ENCODE measurements around the gene CABP2.
A peak's percentile ranks its signal among the peaks of the same experiment; 100 is the strongest.
"Not testable (repeated sequence)": the region's sequence is repeated elsewhere in the genome, so short reads cannot be mapped to it uniquely, and the experiment has no call there.

CABP2 gene

DNA sequence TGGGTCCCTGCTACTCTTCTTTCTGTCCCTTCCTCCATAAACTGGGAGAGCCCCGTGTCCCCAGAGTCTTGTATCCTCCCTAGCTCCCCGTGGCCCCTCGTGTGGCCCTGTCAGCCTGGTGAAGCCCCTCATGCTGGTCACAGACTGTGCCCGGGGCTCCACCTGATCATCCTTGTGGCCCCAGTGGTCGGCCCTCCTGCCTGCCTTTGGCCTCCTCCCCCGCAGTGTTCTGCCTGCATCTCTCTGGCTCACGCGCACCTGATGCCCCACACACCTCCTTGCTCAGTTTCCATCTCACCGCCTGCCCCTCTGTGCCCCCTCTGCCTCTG, 1.2 kb upstream of the CABP2 start:
- Mint-ChIP-seq H3K4me3 (no peak overlapping the region), H3K36me3 (no peaks in the 10 kb centered on the region), H3K27me3 (no peaks in the 10 kb centered on the region), H3K9me3 (ENCODE audit: low read depth) (no peaks in the 10 kb centered on the region), H3K4me1 (ENCODE audit: low read depth) (no peaks in the 10 kb centered on the region), H3K27ac (no peak overlapping the region)

DNA sequence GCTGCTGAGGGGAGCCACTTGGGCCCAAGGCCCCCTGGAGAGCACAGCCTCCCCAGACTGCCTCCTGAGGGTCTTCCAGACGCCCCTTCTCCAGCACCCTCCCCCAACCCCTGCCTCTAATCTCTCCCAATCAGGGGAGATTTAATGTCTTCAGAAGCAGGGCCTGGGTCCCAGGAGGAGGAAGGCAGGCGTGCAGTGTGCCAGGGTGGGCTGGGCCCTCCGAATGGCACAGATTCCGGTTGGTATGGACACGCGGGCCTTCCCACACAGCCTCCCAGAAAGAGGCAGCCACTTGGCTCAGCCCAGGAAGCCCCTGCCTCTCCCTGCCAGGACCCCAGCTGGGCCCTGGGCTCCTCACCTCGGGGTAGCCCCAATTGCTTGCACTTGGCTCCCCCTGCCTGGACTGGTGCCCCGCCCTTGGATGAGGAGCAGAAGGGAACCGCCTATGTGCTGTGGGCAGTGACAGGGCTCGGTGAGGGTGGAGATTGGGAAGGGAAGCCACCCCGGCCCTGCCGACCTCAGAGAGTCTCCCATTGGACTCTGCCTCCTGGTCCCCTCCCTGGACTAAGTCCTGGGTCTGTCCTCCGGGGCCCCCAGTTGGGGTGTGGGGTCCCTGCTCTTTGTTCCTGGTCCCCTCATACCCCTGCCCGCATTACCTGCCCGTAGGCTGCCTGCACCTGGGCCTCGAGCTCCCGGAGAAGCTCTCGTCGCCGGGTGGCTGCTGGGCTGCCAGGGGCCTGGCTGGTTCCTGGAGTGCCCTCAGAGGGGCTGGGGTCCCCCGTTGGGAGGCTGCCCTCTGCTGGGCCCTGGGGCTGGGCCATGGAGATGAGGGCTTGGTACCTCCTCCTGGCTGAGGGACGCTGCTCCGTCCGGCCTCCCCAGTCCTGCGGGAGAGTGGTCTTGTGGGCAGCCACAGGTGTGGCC, 572 bp upstream of the CABP2 start:
- no peaks in the 10 kb centered on the region for H3K4me1 Mint-ChIP-seq (ENCODE audit: low read depth)
- H3K9me3 Mint-ChIP-seq (ENCODE audit: low read depth), result no peaks in the 10 kb centered on the region
- no peaks in the 10 kb centered on the region for H3K36me3 Mint-ChIP-seq
- no peaks in the 10 kb centered on the region for H3K27me3 Mint-ChIP-seq
- H3K27ac Mint-ChIP-seq, result no peak overlapping the region
- H3K4me3 Mint-ChIP-seq, result no peak overlapping the region

GRCh38 chr11:67522338-67522737, 908 bp downstream of the CABP2 start:
- Mint-ChIP-seq H3K4me3 (no peak overlapping the region), H3K27me3 (no peaks in the 10 kb centered on the region), H3K9me3 (ENCODE audit: low read depth) (no peaks in the 10 kb centered on the region), H3K27ac (no peak overlapping the region), H3K36me3 (no peaks in the 10 kb centered on the region), H3K4me1 (ENCODE audit: low read depth) (no peaks in the 10 kb centered on the region)

GRCh38 chr11:67521924-67522323, 1.3 kb downstream of the CABP2 start:
- no peaks in the 10 kb centered on the region for H3K9me3 Mint-ChIP-seq (ENCODE audit: low read depth)
- H3K4me1 Mint-ChIP-seq (ENCODE audit: low read depth), result no peaks in the 10 kb centered on the region
- no peak overlapping the region for H3K4me3 Mint-ChIP-seq
- no peaks in the 10 kb centered on the region for H3K27me3 Mint-ChIP-seq
- H3K36me3 Mint-ChIP-seq, result no peaks in the 10 kb centered on the region
- H3K27ac Mint-ChIP-seq, result no peak overlapping the region

DNA sequence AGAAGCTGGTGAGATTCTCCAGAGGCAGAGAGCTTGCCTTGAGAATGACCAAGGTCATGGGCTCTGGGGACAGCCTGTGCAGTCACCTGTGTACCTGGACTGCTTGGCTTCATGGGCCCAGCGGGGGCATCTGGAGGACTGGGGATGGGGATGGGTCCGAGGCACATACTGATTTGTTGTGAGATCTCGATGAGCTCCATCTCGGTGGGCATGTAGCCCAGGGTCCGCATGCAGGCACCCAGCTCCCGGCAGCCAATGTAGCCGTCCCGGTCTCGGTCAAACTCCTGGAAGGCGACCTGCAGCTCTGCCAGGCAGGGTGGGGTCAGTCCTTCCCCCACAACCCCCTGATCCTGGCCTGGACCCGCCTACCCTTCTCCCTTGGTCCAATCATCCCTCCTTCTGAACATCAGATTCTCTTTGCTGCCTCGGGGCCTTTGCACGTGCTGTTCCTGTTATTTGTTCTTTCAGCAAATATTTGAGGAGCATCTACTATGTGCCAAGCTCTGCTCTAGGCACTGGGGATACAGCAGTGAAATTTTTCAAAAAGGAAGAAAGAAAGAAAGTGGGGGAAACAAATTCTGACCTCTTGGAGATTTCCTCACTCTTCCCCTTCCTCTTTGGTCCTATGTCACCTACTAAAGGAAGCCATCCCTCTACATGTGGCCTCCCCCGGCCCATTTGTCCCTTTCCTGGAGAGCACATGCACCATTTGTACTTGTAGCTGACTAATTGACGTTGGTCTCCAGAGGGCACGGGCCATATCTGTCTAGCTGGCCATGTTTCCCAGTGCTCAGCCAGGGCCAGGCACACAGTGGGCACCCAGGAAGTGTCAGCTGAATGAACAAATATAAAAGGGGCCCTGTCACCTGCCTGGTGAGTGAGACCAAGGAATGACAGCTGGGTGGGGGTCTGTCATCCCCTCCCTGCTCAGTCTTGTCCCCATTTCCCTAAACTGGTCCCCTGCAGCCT, 2.1 kb downstream of the CABP2 start:
- H3K4me3 Mint-ChIP-seq, result no peak overlapping the region
- no peaks in the 10 kb centered on the region for H3K9me3 Mint-ChIP-seq (ENCODE audit: low read depth)
- no peaks in the 10 kb centered on the region for H3K27me3 Mint-ChIP-seq
- no peaks in the 10 kb centered on the region for H3K36me3 Mint-ChIP-seq
- no peaks in the 10 kb centered on the region for H3K4me1 Mint-ChIP-seq (ENCODE audit: low read depth)
- H3K27ac Mint-ChIP-seq, result no peak overlapping the region

DNA sequence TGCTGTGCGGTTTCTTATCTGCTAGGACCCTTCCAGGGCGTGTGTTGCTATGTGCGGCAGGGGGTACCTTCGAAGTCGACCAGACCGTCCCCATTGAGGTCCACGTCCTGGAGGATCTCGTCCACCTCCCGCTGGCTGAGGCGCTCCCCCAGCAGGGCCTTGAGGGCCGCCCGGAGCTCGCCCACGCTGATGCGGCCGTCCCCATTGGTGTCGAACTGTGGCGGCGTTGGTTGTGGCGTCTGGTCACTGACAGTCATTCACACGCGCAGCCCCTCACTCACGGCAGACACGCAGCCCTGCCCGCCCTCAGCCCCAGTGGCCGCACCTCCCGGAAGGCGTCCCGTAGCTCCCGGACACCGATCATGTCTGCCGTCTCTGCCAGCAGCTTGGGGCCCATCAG, 3.5 kb downstream of the CABP2 start:
- Mint-ChIP-seq H3K27ac (no peak overlapping the region), H3K4me1 (ENCODE audit: low read depth) (no peaks in the 10 kb centered on the region), H3K9me3 (ENCODE audit: low read depth) (no peaks in the 10 kb centered on the region), H3K36me3 (no peaks in the 10 kb centered on the region), H3K4me3 (no peak overlapping the region), H3K27me3 (no peaks in the 10 kb centered on the region)

GRCh38 chr11:67517784-67518552, 5.3 kb downstream of the CABP2 start:
- Mint-ChIP-seq H3K4me3 (no peak overlapping the region), H3K27me3 (peaks cover under 1% of the 10 kb centered on the region), H3K9me3 (ENCODE audit: low read depth) (no peaks in the 10 kb centered on the region)

DNA sequence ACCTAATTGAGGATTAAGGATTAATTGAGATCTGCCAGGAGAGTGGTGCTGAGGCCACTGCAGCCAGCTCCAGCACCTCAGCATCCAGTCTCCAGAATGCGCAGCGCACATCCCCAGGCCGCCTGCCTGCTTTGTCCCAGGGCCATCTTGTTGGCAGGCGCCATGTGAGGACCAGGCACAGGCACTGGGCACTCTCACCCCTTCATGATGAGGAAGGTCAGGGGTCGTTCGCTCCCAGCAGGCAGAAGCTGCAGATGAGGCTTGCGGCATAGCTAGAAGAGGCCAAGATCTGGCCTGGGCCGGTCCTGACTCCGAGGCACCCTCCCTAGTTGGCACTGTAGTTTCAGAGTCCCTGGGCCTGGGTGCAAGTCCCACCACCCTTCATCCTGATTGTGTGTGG, 6.4 kb downstream of the CABP2 start:
- no peak overlapping the region for H3K4me3 Mint-ChIP-seq
- H3K9me3 Mint-ChIP-seq (ENCODE audit: low read depth), result no peaks in the 10 kb centered on the region
- no peaks in the 10 kb centered on the region for H3K4me1 Mint-ChIP-seq (ENCODE audit: low read depth)
- H3K36me3 Mint-ChIP-seq, result no peaks in the 10 kb centered on the region
- no peak overlapping the region for H3K27ac Mint-ChIP-seq
- H3K27me3 Mint-ChIP-seq, result peaks cover 1% of the 10 kb centered on the region

More at GRCh38 chr11:67517784-67518552, 5.3 kb downstream of the CABP2 start:
- H3K4me1 Mint-ChIP-seq (ENCODE audit: low read depth), result no peaks in the 10 kb centered on the region
- no peak overlapping the region for H3K27ac Mint-ChIP-seq
- H3K36me3 Mint-ChIP-seq, result no peaks in the 10 kb centered on the region

DNA sequence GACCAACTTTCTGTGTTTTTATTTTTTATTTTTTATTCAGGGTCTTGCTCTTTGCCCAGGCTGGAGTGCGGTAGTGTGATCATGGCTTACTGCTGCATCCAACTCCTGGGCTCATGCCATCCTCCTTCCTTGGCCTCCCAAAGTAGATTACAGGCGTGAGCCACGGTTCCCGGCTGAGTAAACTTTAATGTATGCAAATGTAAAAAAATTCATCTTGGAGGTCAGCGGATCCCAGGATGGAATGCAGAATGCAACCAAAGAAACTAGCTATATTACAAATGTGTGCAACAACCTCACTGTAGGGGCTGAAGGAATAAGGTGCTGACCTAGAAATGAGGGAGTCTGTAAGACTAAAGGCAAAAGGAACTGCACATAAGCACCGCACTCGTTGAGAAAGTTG, 9.1 kb downstream of the CABP2 start:
- Mint-ChIP-seq H3K4me1 (ENCODE audit: low read depth) (peaks cover 1% of the 10 kb centered on the region), H3K4me3 (no peak overlapping the region), H3K36me3 (no peaks in the 10 kb centered on the region), H3K27me3 (peaks cover 1% of the 10 kb centered on the region), H3K9me3 (ENCODE audit: low read depth) (no peaks in the 10 kb centered on the region), H3K27ac (no peak overlapping the region)

DNA sequence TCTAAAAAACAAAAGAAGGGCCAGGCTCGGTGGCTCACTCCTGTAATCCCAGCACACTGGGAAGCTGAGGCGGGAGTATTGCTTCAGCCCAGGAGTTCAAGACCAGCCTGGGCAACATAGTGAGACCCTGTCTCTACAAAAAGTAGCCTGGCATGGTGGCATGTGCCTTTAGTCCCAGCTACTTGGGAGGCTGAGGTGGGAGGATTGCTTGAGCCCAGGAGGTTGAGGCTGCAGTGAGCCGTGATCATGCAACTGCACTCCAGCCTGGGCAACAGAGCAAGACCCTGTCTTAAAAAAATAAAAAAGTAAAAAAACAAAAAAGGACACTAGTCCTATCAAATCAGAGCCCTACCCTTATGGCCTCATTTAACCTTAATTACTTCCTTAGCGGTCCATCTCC, 11.7 kb downstream of the CABP2 start:
- not testable (repeated sequence) for H3K27me3 Mint-ChIP-seq; H3K9me3 Mint-ChIP-seq (ENCODE audit: low read depth); H3K27ac Mint-ChIP-seq; H3K36me3 Mint-ChIP-seq; H3K4me3 Mint-ChIP-seq
- H3K4me1 Mint-ChIP-seq (ENCODE audit: low read depth), result peaks cover 13% of the 10 kb centered on the region

DNA sequence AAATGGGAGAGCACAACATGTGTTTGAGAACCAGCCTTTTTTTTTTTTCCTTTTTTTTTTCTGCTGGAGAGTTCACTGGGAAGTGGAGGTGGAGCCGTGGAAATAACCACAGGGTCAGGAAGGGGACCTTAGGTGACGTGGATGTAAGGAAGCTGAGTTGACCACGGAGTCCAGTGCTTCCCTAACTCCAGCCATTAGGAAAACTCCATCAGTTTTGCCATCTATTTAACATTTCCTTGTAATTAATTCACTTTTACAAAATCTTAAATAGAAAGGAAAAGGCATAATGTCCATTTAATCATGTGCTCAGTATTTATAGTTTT, 13.3 kb downstream of the CABP2 start:
- H3K4me1 Mint-ChIP-seq (ENCODE audit: low read depth), result peaks cover 25% of the 10 kb centered on the region
- no peaks in the 10 kb centered on the region for H3K9me3 Mint-ChIP-seq (ENCODE audit: low read depth)
- peaks cover 1% of the 10 kb centered on the region for H3K27me3 Mint-ChIP-seq
- no peaks in the 10 kb centered on the region for H3K36me3 Mint-ChIP-seq
- H3K4me3 Mint-ChIP-seq, result peak overlapping the region; percentile 40
- no peak overlapping the region for H3K27ac Mint-ChIP-seq

DNA sequence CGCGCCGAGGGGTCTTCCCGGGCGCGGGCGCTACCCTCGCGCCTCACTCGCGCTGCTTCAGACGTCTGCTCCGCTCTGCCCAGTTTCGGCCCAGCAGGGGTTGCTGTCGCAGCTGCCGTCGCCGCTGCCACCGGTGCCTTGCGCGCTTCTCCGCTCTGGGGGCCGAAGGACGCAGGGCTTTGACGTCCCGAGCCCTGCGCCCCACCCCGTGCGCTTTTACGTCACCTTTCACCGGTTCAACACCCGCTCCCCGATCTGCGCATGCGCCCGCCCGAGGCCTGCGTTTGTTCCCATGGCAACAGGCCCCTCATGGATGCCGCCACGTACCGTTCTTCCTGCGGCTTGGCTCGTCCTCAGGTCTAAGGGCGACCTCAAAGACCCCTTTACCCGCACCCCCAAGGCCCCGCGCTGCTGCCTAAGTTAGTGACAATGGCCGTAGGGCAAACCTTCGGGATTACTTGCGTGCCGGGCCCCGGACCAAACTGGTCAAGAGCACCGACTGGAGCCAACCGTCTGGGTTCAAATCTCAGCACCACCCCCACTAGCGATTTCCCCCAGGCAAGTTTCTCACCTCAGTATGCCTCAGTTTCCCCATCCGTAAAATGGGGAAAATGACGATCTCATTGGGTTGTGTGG, 14.6 kb downstream of the CABP2 start:
- Mint-ChIP-seq H3K27me3 (peaks cover 1% of the 10 kb centered on the region), H3K4me3 (peak overlapping the region; percentile 89), H3K27ac (peak overlapping the region; percentile 87), H3K36me3 (no peaks in the 10 kb centered on the region), H3K4me1 (ENCODE audit: low read depth) (peaks cover 27% of the 10 kb centered on the region), H3K9me3 (ENCODE audit: low read depth) (no peaks in the 10 kb centered on the region)

- peaks cover under 1% of the 10 kb centered on the region for H3K36me3 Mint-ChIP-seq
- H3K4me3 Mint-ChIP-seq, result peak within 1 kb of the TSS; percentile 89
- peaks cover under 1% of the 10 kb centered on the region for H3K27me3 Mint-ChIP-seq
- H3K9me3 Mint-ChIP-seq (ENCODE audit: low read depth), result no peaks in the 10 kb centered on the region
- H3K4me1 Mint-ChIP-seq (ENCODE audit: low read depth), result peaks cover 29% of the 10 kb centered on the region
- H3K27ac Mint-ChIP-seq, result peak within 1 kb of the TSS; percentile 87
Measured at GRCh38 chr11:67507864-67508485, 15.3 kb downstream of the CABP2 start, which contains the start of gene CDK2AP2. TSS of gene CDK2AP2 (minus strand) at chr11:67508162. CDS start at chr11:67508082, 80 bp downstream.

GRCh38 chr11:67507242-67507863, 15.9 kb downstream of the CABP2 start:
- Mint-ChIP-seq H3K27me3 (no peaks in the 10 kb centered on the region), H3K4me1 (ENCODE audit: low read depth) (peaks cover 31% of the 10 kb centered on the region)

More at GRCh38 chr11:67507242-67507863, 15.9 kb downstream of the CABP2 start:
- H3K9me3 Mint-ChIP-seq (ENCODE audit: low read depth), result no peaks in the 10 kb centered on the region
- H3K27ac Mint-ChIP-seq, result peak overlapping the region; percentile 54
- peaks cover 3% of the 10 kb centered on the region for H3K36me3 Mint-ChIP-seq
- H3K4me3 Mint-ChIP-seq, result peak overlapping the region; percentile 89

All from activated naive CD8-positive, alpha-beta T cell (primary cell).